ENCODE results near the gene GALR2.

DNA sequence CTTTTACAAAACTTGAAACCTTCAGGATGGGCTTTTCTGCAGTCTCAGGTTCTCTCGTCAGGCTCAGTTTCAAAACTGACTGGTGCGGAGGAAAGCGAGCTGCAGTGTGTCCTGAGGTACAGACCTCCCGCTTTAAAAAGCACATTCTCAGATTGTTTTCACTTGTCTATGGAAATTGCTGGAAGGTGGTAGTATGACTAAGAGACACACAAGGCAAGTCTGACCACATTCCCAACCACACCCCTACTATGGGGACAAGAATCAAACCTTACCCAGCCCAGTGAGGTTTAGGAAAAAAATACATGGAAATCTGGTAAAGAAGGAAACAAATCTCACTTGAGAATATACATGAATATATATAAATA, 20.5 kb upstream of the GALR2 start:
- TF ChIP-seq, protein P1, sequence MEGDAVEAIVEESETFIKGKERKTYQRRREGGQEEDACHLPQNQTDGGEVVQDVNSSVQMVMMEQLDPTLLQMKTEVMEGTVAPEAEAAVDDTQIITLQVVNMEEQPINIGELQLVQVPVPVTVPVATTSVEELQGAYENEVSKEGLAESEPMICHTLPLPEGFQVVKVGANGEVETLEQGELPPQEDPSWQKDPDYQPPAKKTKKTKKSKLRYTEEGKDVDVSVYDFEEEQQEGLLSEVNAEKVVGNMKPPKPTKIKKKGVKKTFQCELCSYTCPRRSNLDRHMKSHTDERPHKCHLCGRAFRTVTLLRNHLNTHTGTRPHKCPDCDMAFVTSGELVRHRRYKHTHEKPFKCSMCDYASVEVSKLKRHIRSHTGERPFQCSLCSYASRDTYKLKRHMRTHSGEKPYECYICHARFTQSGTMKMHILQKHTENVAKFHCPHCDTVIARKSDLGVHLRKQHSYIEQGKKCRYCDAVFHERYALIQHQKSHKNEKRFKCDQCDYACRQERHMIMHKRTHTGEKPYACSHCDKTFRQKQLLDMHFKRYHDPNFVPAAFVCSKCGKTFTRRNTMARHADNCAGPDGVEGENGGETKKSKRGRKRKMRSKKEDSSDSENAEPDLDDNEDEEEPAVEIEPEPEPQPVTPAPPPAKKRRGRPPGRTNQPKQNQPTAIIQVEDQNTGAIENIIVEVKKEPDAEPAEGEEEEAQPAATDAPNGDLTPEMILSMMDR (conservative IDR thresholded peaks at IDR 0.05; ENCODE audit: low read length): no peak
- TF ChIP-seq EZH2phosphoT487 (IDR thresholded peaks at IDR 0.05; ENCODE audit: borderline replicate concordance, low read depth, low read length): no peak
